Measurements from ENCODE around the gene MTSS2.

The MTSS2 gene

DNA sequence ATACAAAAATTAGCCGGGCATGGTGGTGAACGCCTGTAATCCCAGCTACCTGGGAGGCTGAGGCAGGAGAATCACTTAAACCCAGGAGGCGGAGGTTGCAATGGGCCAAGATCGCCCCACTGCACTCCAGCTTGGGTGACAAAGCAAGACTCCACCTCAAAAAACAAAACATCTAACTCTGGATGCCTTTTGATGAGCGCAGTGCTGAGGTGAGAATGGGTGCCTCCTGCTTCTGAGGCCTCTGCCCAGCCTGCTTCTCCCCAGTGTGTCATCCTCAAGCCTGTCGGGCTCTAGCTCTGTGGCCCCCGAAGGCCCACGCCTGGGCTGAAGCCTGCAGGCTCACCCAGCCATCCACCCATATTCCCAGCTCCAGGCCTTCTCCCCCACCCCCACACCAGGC is 10.5 kb upstream of the MTSS2 start:
- in situ Hi-C loops (cut with MboI; ENCODE audit: low pct_unique_long_range_greater_than_20kb, low sequenced_read_pairs, unreplicated experiment): no loop called here
- DNase-seq (ENCODE audit: low spot score): no peak
- TF ChIP-seq, protein P1, sequence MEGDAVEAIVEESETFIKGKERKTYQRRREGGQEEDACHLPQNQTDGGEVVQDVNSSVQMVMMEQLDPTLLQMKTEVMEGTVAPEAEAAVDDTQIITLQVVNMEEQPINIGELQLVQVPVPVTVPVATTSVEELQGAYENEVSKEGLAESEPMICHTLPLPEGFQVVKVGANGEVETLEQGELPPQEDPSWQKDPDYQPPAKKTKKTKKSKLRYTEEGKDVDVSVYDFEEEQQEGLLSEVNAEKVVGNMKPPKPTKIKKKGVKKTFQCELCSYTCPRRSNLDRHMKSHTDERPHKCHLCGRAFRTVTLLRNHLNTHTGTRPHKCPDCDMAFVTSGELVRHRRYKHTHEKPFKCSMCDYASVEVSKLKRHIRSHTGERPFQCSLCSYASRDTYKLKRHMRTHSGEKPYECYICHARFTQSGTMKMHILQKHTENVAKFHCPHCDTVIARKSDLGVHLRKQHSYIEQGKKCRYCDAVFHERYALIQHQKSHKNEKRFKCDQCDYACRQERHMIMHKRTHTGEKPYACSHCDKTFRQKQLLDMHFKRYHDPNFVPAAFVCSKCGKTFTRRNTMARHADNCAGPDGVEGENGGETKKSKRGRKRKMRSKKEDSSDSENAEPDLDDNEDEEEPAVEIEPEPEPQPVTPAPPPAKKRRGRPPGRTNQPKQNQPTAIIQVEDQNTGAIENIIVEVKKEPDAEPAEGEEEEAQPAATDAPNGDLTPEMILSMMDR (IDR thresholded peaks at IDR 0.05; ENCODE audit: extremely low read depth, insufficient read depth, missing control alignments): no peak

DNA sequence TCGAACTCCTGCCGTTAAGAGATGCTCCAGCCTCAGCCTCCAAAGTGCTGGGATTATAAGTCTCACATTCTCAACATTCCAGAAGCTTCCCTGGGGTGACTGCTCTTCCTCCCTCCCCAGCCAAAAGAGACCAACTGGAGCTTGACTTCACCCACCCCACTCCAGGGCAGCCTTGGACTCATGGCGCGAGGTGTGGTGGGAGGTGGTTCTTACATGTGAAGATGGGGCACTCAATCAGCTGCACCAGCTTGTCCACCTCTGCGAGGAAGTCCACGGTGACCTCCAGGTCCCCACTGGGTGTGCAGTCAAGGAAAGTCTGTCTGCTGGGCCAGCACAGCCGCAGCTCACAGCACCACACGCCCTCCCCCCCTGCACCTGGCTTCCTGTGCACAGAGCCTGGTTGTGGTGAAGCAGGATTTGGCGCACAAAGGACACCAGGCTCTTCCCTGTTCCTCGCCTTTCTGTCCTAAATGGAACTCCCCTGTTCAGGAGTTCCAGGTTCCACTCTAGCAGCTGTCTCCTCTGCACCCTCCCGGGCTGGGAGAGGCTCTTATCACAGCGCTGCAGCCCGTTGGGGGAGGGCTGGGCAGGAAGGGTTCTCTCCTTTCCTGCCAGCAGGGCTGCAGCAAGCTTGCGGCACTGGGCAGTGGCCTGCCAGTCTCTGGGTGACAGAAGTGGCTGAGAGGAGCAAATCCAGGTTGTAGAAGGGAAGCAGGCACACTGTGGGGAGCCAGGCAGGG is 9.6 kb upstream of the MTSS2 start:
- in situ Hi-C loops (cut with MboI; ENCODE audit: low pct_unique_long_range_greater_than_20kb, low sequenced_read_pairs, unreplicated experiment): no loop called here
- DNase-seq (ENCODE audit: low spot score): no peak
- TF ChIP-seq, protein P1 (IDR thresholded peaks at IDR 0.05; ENCODE audit: extremely low read depth, insufficient read depth, missing control alignments): no peak

DNA sequence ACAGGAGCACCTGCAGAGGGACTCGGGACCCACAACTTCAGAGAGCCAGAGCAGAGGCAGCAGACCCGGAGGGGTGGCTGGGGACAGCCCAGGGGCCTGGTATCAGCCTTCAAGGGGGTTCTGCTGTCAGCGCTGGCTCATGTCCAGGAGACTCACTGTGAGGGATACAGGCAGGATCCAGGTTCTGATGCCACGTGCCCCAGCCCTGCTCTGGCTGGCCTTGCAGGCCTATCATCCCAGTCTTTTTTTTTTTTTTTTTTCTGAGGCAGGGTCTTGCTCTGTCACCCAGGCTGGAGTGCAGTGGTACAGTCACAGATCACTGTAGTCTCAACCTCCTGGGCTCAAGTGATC is 9.0 kb upstream of the MTSS2 start:
- TF ChIP-seq, protein P1 (IDR thresholded peaks at IDR 0.05; ENCODE audit: extremely low read depth, insufficient read depth, missing control alignments): no peak
- no peak for DNase-seq (ENCODE audit: low spot score)
- in situ Hi-C loops (cut with MboI; ENCODE audit: low pct_unique_long_range_greater_than_20kb, low sequenced_read_pairs, unreplicated experiment): no loop called here

DNA sequence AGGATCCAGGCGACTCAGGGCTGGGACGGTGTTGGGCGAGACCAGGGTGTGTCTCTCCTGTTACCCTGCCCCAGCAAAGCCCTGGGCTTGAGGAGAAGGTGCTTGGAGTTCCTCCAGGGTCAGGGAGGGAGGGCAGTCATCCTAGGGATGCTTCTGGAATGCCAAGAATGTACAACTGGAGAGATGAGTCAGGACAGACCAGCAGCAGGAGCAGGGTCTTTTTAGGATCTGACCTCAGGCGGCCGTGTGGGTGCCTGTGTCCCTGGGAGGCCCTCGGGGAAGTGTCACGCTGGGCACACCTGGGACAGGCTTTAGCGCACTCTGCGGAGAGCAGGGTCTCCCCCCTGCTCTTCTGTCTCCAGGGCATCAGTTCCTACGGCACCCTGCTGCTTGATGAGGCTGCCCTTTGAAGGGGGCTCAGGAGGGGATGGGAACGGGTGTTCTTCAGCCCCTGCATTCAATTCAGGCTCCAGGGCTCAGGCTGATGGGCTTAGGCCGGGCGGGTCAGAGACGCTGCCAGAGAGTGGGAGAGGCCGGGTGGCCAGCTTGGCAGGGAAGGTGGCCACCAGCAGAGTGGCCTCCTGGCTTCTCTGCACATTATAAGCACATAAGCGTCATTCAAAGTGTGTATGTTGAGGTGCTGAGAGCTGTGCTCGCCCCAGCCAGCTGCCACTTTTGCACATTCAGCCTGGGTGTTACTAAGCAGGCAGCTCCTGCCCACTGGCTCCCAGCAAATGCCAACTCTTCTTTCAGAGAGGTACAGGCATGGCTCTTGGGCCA is 8.4 kb upstream of the MTSS2 start:
- DNase-seq (ENCODE audit: low spot score): no peak
- TF ChIP-seq, protein P1 (IDR thresholded peaks at IDR 0.05; ENCODE audit: extremely low read depth, insufficient read depth, missing control alignments): no peak
- in situ Hi-C loops (cut with MboI; ENCODE audit: low pct_unique_long_range_greater_than_20kb, low sequenced_read_pairs, unreplicated experiment): no loop called here

DNA sequence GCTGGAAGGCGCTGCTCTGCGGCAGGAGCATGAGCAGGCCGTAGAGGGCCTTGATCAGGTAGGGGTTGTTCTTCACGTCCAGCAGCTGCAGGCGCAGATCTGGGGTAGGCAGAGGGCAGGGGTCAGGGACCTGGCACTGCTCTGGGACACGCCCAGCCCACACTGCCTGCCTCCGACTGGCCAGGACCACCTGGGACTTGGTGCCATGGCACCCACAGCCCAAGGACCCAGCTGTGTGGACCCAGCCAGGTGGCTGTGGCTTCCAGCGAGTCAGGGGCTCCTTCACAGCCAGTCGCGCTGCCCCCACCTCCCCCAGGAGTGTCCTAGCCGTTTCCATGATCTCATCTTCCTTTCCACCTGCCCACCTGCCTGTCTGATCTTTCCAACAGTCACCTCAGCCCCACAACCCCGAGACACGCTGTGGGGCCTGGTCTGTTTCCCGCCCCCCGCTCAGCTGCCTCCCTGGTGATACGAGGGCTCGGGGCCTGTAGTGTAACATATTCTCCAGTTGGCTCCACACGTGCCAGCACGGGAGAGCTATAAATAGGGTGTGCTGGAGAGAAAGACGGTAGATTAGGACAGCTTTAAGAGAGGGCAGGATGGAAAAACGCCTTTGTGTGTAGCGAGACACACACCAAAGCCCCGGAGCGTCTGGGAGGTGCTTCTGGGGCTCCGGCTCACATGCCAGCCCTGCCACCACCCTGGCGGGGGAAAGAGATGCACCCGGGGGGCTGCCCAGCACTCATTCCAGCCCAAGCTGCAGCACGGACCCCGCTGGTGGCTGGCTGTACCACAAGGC is 7.2 kb upstream of the MTSS2 start:
- DNase-seq (ENCODE audit: low spot score): no peak
- in situ Hi-C loops (cut with MboI; ENCODE audit: low pct_unique_long_range_greater_than_20kb, low sequenced_read_pairs, unreplicated experiment): no loop called here
- TF ChIP-seq, protein P1 (IDR thresholded peaks at IDR 0.05; ENCODE audit: extremely low read depth, insufficient read depth, missing control alignments): no peak

DNA sequence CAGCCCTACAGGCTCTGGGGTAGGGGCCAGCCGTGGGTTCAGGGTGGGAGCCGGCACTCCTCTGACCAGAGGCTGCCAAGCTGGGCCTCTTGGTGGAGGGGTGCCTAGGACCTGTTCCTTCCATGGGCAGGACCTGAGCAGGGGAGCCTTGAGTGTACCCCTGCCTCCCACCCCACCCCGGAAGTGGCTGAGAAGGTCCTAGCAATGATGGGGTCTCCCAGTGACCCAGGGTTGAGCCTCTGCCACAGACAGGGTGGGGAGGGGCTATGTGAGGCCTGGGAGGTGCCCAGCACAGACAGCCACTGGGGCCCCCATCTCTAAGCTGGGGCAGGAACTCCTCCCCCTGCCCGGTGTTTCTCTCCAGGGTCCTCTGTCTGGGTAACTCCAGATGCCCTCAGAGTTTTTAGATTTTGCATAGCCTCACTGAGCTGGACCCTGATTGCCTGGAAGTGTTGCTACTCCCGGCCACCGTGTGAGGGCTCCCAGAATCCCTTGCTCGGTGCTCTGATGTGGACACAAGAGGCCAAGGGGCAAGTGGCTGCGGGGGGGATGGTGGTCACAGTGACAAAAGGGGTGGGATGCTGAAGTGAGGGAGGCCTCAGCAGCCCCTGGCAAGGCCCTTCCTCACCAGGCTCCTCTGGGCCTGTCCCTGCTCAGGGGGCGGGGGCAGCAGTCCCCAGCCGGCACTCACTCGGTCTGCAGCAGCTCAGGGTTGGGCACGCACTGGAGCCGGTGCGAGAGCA is 6.4 kb upstream of the MTSS2 start:
- in situ Hi-C loops (cut with MboI; ENCODE audit: low pct_unique_long_range_greater_than_20kb, low sequenced_read_pairs, unreplicated experiment): no loop called here
- TF ChIP-seq, protein P1 (IDR thresholded peaks at IDR 0.05; ENCODE audit: extremely low read depth, insufficient read depth, missing control alignments): no peak
- DNase-seq (ENCODE audit: low spot score): no peak

All from GM13977 (cell line).